ENCODE data around the gene SLC34A3. TPM values are rescaled to one million over a fixed set of nuclear protein-coding genes. Genes with fewer than 3 reads are reported as not detected.

Gene SLC34A3
- total and polyA plus RNA-seq, 2 of the 8 experiments (the other 6 are each of a cell fraction or from before 2014, with no cell fraction given): 0.08 TPM; not detected in 1

GRCh38 chr9:137240841-137241489 lies 10.3 kb downstream of the SLC34A3 start, which contains the start of gene TUBB4B:
TUBB4B (plus strand) TSS chr9:137241287; CDS start chr9:137241361, 74 bp downstream.
- Histone ChIP-seq H2BK120ac (replicated peaks; ENCODE audit: low read depth, low read length) (no peak within 1 kb of the TSS), H3K4me1 (replicated peaks in 1 of 4; ENCODE audit: control insufficient read depth in 3 of 4, insufficient read depth in 4 of 4, low read length in 3 of 4) (peaks cover 0 to 27% (median 21%) of the 10 kb centered on the region in 4 experiments; a peak in 6 of 7 replicates), H3K9me3 (ENCODE audit: insufficient read depth in 2 of 2, low read depth in 1 of 2, low read length in 1 of 2) (no peaks in the 10 kb centered on the region), H3K79me1 (ENCODE audit: low read depth, low read length) (peaks cover 5% of the 10 kb centered on the region), H2BK20ac (ENCODE audit: low read length) (no peak within 1 kb of the TSS), H2BK15ac (ENCODE audit: low read length) (no peak within 1 kb of the TSS), H4K91ac (replicated peaks; ENCODE audit: insufficient read length, low read length) (peak within 1 kb of the TSS; percentile 91), H3K9ac (replicated peaks in 1 of 4; ENCODE audit: extremely low read depth in 1 of 4, low read depth in 3 of 4, low read length in 3 of 4) (peak within 1 kb of the TSS; percentile 29 to 95 (median 64)), H3K23ac (ENCODE audit: insufficient read length) (no peak within 1 kb of the TSS), H3K18ac (ENCODE audit: extremely low read depth, low read length) (peak within 1 kb of the TSS; percentile 95), H4K20me1 (replicated peaks in 1 of 2; ENCODE audit: control insufficient read depth in 1 of 2, insufficient read depth in 2 of 2, low read length in 2 of 2) (peaks cover 22 to 23% of the 10 kb centered on the region in 2 experiments), H4K8ac (ENCODE audit: extremely low read depth, insufficient read depth, low read length) (peak within 1 kb of the TSS; percentile 91; the same call in 1 of the 2 replicates), H3K4ac (replicated peaks; ENCODE audit: insufficient read length, low read depth, low read length) (no peak within 1 kb of the TSS), H2AK5ac (ENCODE audit: low read depth, low read length) (no peak within 1 kb of the TSS), H3K23me2 (ENCODE audit: low read depth, low read length) (peaks cover 5% of the 10 kb centered on the region; the same call in 1 of the 2 replicates), H3K4me3 (ENCODE audit: extremely low read depth in 1 of 4, insufficient read depth in 2 of 4, low read depth in 3 of 4, low read length in 4 of 4) (peak within 1 kb of the TSS; percentile 64 to 92 (median 76)), H3K4me2 (ENCODE audit: insufficient read depth in 1 of 2, low read depth in 2 of 2, low read length in 2 of 2) (peak within 1 kb of the TSS; percentile 76 to 87), H3K27ac (ENCODE audit: low read depth, low read length) (peak within 1 kb of the TSS; percentile 67; the same call in 1 of the 2 replicates), H2AFZ (ENCODE audit: low read length) (no peak within 1 kb of the TSS), H2BK5ac (ENCODE audit: low read depth, low read length) (peak within 1 kb of the TSS; percentile 95), H3K27me3 (replicated peaks in 1 of 4; ENCODE audit: control insufficient read depth in 3 of 4, extremely low read depth in 1 of 4, insufficient read depth in 3 of 4, low read length in 3 of 4) (no peaks in the 10 kb centered on the region), H3K56ac (replicated peaks; ENCODE audit: insufficient read length, low read depth, low read length) (peak within 1 kb of the TSS; percentile 77), H3K36me3 (ENCODE audit: control insufficient read depth in 2 of 4, insufficient read depth in 4 of 4, low read length in 3 of 4) (peaks cover 6 to 18% (median 15%) of the 10 kb centered on the region in 4 experiments; a peak in 7 of 8 replicates), H3K14ac (ENCODE audit: insufficient read length) (no peak within 1 kb of the TSS), H3K79me2 (ENCODE audit: control insufficient read depth in 1 of 2, insufficient read depth in 2 of 2, low read length in 2 of 2) (peaks cover 0 to 20% of the 10 kb centered on the region in 2 experiments; a peak in 2 of 4 replicates), H4K5ac (ENCODE audit: insufficient read length, low read depth, low read length) (peak within 1 kb of the TSS; percentile 52), H2BK12ac (ENCODE audit: low read depth, low read length) (no peak within 1 kb of the TSS)
- WGBS, 2 experiments (ENCODE audit: extremely low coverage in 1 of 2, insufficient coverage in 1 of 2, insufficient read length in 1 of 2, insufficient replicate concordance in 2 of 2, low coverage in 1 of 2, low lambda C conversion rate in 2 of 2, missing lambda C conversion rate in 1 of 2): 1% methylated on average over 56 of the region's 67 CpGs; no CpG with 5 or more reads in 1 of the 2 experiments
- ChIA-PET CTCF (ENCODE audit: partially characterized antibody) (interaction anchor here (0.9 to 9.1 kb wide), 3 partner anchors 13 to 33 kb away, joined by 3 to 113 read pairs (median 8); partner anchors contain the start of genes CYSRT1, RNF208 and RNF224), POLR2A (ENCODE audit: partially characterized antibody) (interaction anchor here (0.6 to 69.9 kb wide), 42 partner anchors 6 to 364 kb away, joined by 3 to 1462 read pairs (median 3); partner anchors contain the start of genes ABCA2, CYSRT1, ENTPD2 and GRIN1)
- peak; percentile 94 to 100 for DNase-seq (ENCODE audit: low read depth in 1 of 2, low spot score in 2 of 2)
- FAIRE-seq: peak; percentile 94
- TF ChIP-seq USF2 (IDR thresholded peaks at IDR 0.05; ENCODE audit: low read length) (no peak), JUN (IDR thresholded peaks at IDR 0.05; ENCODE audit: low read depth, low read length) (no peak), RBBP5 (IDR thresholded peaks at IDR 0.05; ENCODE audit: borderline replicate concordance, low read depth, low read length) (no peak; the same call in 1 of the 2 replicates), POU5F1 (IDR thresholded peaks at IDR 0.05; ENCODE audit: low read depth, low read length) (no peak), SIN3A (conservative IDR thresholded peaks at IDR 0.05 in 1 of 2, IDR thresholded peaks at IDR 0.05 in 1 of 2; ENCODE audit: low read depth in 1 of 2, low read length in 2 of 2) (peak in 1 of 2 experiments; percentile 9; a peak in 1 of 4 replicates), BRCA1 (IDR thresholded peaks at IDR 0.05; ENCODE audit: low read depth, low read length) (no peak), RXRA (IDR thresholded peaks at IDR 0.05; ENCODE audit: insufficient read depth, low read depth, low read length) (no peak), ZNF274 (IDR thresholded peaks at IDR 0.05; ENCODE audit: borderline replicate concordance, extremely low read depth, low read length) (no peak), MAX (IDR thresholded peaks at IDR 0.05) (peak; percentile 55; the same call in 1 of the 2 replicates)

Data from H1 (cell line).